ENCODE results near the gene DOCK7.

DNA sequence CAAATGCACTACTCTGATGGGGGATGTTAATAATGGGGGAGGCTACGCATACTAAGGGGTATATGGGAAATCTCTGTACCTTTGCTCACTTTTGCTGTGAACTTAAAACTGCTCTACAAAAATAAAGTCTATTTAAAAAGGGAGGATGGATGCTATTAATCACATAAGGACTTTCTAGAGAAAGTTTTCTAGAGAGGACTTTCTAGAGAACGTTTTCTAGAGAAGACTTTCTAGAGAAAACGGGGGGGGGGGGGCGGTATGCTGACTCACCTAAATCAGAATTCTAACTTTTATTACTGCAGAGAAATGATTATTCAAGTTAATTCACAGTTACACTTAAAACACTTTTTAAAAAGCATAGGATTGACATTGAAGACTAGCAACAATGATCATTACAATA, 175.2 kb downstream of the DOCK7 start:
- no peak for TF ChIP-seq POLR2AphosphoS5 (IDR thresholded peaks at IDR 0.05)
- TF ChIP-seq, protein P1, sequence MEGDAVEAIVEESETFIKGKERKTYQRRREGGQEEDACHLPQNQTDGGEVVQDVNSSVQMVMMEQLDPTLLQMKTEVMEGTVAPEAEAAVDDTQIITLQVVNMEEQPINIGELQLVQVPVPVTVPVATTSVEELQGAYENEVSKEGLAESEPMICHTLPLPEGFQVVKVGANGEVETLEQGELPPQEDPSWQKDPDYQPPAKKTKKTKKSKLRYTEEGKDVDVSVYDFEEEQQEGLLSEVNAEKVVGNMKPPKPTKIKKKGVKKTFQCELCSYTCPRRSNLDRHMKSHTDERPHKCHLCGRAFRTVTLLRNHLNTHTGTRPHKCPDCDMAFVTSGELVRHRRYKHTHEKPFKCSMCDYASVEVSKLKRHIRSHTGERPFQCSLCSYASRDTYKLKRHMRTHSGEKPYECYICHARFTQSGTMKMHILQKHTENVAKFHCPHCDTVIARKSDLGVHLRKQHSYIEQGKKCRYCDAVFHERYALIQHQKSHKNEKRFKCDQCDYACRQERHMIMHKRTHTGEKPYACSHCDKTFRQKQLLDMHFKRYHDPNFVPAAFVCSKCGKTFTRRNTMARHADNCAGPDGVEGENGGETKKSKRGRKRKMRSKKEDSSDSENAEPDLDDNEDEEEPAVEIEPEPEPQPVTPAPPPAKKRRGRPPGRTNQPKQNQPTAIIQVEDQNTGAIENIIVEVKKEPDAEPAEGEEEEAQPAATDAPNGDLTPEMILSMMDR (IDR thresholded peaks at IDR 0.05), result no peak
